ENCODE data around the gene COBL. TPM values are rescaled to one million over a fixed set of nuclear protein-coding genes. Genes with fewer than 3 reads are reported as not detected.

The COBL gene
- total RNA-seq, 1 experiment from 2014 or later, result 63.6 TPM

DNA sequence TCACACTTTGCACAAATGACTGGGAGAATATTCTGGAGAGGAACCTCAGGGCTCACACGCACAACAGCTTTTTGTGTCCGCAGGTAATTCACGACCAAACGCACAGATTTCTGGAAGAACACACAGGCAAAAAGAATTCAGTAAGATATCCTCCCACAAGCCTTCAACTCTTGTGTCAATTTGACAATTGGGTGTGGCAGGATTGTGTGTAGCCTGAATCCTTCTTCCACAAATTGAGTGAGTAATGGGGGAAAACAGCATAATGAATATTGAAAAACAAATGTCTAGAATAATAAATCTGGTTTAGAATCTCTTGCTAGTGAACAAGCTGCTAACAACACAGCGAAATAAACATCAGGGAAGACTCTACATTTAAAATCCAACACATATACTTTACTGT, 125.6 kb downstream of the COBL start:
- Histone ChIP-seq H3K9me3 (no peaks in the 10 kb centered on the region), H3K27me3 (replicated peaks; ENCODE audit: control insufficient read depth, insufficient read depth, low read length) (no peaks in the 10 kb centered on the region), H3K4me3 (ENCODE audit: low read depth, low read length) (no peak overlapping the region), H3K36me3 (ENCODE audit: control insufficient read depth, insufficient read depth, low read length) (no peaks in the 10 kb centered on the region; the same call in 1 of the 2 replicates), H3K4me1 (no peaks in the 10 kb centered on the region)
- Mint-ChIP-seq H3K27ac (ENCODE audit: unreplicated experiment) (no peak overlapping the region), H3K4me1 (ENCODE audit: low read depth, unreplicated experiment) (no peaks in the 10 kb centered on the region), H3K4me3 (ENCODE audit: unreplicated experiment) (no peak overlapping the region), H3K36me3 (ENCODE audit: insufficient read depth, unreplicated experiment) (peaks cover 35% of the 10 kb centered on the region), H3K9me3 (ENCODE audit: unreplicated experiment) (no peaks in the 10 kb centered on the region), H3K27me3 (ENCODE audit: insufficient read depth, unreplicated experiment) (no peaks in the 10 kb centered on the region)
- TF ChIP-seq, protein P1, sequence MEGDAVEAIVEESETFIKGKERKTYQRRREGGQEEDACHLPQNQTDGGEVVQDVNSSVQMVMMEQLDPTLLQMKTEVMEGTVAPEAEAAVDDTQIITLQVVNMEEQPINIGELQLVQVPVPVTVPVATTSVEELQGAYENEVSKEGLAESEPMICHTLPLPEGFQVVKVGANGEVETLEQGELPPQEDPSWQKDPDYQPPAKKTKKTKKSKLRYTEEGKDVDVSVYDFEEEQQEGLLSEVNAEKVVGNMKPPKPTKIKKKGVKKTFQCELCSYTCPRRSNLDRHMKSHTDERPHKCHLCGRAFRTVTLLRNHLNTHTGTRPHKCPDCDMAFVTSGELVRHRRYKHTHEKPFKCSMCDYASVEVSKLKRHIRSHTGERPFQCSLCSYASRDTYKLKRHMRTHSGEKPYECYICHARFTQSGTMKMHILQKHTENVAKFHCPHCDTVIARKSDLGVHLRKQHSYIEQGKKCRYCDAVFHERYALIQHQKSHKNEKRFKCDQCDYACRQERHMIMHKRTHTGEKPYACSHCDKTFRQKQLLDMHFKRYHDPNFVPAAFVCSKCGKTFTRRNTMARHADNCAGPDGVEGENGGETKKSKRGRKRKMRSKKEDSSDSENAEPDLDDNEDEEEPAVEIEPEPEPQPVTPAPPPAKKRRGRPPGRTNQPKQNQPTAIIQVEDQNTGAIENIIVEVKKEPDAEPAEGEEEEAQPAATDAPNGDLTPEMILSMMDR (IDR thresholded peaks at IDR 0.05; ENCODE audit: insufficient read depth in 1 of 2, low read depth in 1 of 2, low read length in 1 of 2, severe bottlenecking in 1 of 2, unreplicated experiment in 1 of 2), result no peak
- BruUV-seq (replicated peaks), result no TSS peak
- intact Hi-C loops (cut with micrococcal nuclease; ENCODE audit: unreplicated experiment), result no loop called here
- ChIA-PET POLR2A (no interaction called here), CTCF (no interaction called here)
- no peak for DNase-seq

DNA sequence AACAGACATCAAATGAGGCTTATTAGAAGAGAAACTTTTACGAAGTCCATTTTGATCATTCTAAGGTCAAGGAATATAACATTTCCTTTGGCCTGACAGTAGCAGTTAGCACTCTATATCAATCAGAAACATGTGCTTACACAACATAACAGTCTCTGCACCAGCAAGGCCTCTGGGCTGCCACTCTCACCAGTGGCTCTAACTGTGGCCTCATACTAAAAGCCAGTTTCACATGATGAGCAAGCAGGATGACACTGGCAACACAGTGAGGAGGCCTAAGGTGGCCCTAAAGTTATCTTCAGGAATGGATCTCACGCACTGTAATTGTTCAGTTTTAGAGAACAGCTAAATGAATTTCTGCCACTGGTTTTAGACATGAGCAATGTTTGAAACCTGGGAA, 126.8 kb downstream of the COBL start:
- CTCF ChIA-PET, result interaction anchor here (0.6 kb wide), 1 partner anchor 10 kb away, joined by 5 read pairs; no protein-coding TSS in a partner anchor
- TF ChIP-seq, protein P1 (IDR thresholded peaks at IDR 0.05; ENCODE audit: insufficient read depth in 1 of 2, low read depth in 1 of 2, low read length in 1 of 2, severe bottlenecking in 1 of 2, unreplicated experiment in 1 of 2), result no peak

DNA sequence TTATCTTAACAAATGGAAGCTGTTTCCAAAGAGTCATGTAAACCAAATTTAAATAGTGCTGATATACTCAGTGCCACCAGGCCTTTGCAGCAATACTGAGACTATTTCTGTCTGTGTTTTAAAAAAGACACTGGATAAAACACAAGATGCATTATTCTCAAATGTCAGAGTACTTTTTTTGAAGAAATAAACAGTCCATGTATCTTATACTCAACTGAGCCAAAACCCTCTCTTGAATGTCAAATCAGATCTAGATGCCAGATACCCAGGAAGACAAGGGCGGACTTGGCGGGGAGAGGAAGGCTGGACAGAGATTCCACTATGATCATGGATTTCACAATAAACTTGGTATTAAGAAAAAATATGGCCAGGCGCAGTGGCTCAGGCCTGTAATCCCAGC, 127.6 kb downstream of the COBL start:
- ChIA-PET CTCF (interaction anchor here (1.1 to 1.9 kb wide), 2 partner anchors 178 to 180 kb away, joined by 3 to 12 read pairs; no protein-coding TSS in a partner anchor), POLR2A (no interaction called here)
- no peaks in the 10 kb centered on the region for H3K27me3 Mint-ChIP-seq (ENCODE audit: insufficient read depth, unreplicated experiment)
- intact Hi-C loops (cut with micrococcal nuclease; ENCODE audit: unreplicated experiment), result loop anchor here (1.0 to 2.0 kb wide), 2 partner anchors 40 to 178 kb away; no protein-coding TSS in a partner anchor
- no peak overlapping the region for H3K4me3 Mint-ChIP-seq (ENCODE audit: unreplicated experiment)
- peaks cover 44% of the 10 kb centered on the region for H3K36me3 Mint-ChIP-seq (ENCODE audit: insufficient read depth, unreplicated experiment)
- H3K4me1 Mint-ChIP-seq (ENCODE audit: low read depth, unreplicated experiment), result no peaks in the 10 kb centered on the region
- no peaks in the 10 kb centered on the region for H3K9me3 Mint-ChIP-seq (ENCODE audit: unreplicated experiment)
- H3K27ac Mint-ChIP-seq (ENCODE audit: unreplicated experiment), result no peak overlapping the region
- Histone ChIP-seq H3K4me3 (ENCODE audit: low read depth, low read length) (no peak overlapping the region), H3K4me1 (no peaks in the 10 kb centered on the region), H3K36me3 (ENCODE audit: control insufficient read depth, insufficient read depth, low read length) (no peaks in the 10 kb centered on the region; the same call in 1 of the 2 replicates), H3K9me3 (no peaks in the 10 kb centered on the region), H3K27me3 (replicated peaks; ENCODE audit: control insufficient read depth, insufficient read depth, low read length) (no peaks in the 10 kb centered on the region)
- no TSS peak for BruUV-seq (replicated peaks)
- no peak for DNase-seq
- TF ChIP-seq, protein P1 (IDR thresholded peaks at IDR 0.05; ENCODE audit: insufficient read depth in 1 of 2, low read depth in 1 of 2, low read length in 1 of 2, severe bottlenecking in 1 of 2, unreplicated experiment in 1 of 2), result no peak

More for the DNA sequence above, 126.8 kb downstream of the COBL start:
- Histone ChIP-seq H3K4me1 (no peaks in the 10 kb centered on the region), H3K9me3 (no peaks in the 10 kb centered on the region), H3K27me3 (replicated peaks; ENCODE audit: control insufficient read depth, insufficient read depth, low read length) (no peaks in the 10 kb centered on the region), H3K36me3 (ENCODE audit: control insufficient read depth, insufficient read depth, low read length) (no peaks in the 10 kb centered on the region; the same call in 1 of the 2 replicates), H3K4me3 (ENCODE audit: low read depth, low read length) (no peak overlapping the region)
- BruUV-seq (replicated peaks), result no TSS peak
- Mint-ChIP-seq H3K4me3 (ENCODE audit: unreplicated experiment) (no peak overlapping the region), H3K27ac (ENCODE audit: unreplicated experiment) (no peak overlapping the region), H3K4me1 (ENCODE audit: low read depth, unreplicated experiment) (no peaks in the 10 kb centered on the region), H3K36me3 (ENCODE audit: insufficient read depth, unreplicated experiment) (peaks cover 42% of the 10 kb centered on the region), H3K27me3 (ENCODE audit: insufficient read depth, unreplicated experiment) (no peaks in the 10 kb centered on the region), H3K9me3 (ENCODE audit: unreplicated experiment) (no peaks in the 10 kb centered on the region)
- POLR2A ChIA-PET, result interaction anchor here (0.6 kb wide), 1 partner anchor 40 kb away, joined by 3 read pairs; no protein-coding TSS in a partner anchor
- no peak for DNase-seq
- intact Hi-C loops (cut with micrococcal nuclease; ENCODE audit: unreplicated experiment), result loop anchor here (2.0 kb wide), 1 partner anchor 39 kb away; no protein-coding TSS in a partner anchor

Measured in Caco-2 (cell line).